Hematopoietic multipotent progenitor cell (in vitro differentiated cells): ENCODE data around the gene KRT6B. TPM values are rescaled to one million over a fixed set of nuclear protein-coding genes. Genes with fewer than 3 reads are reported as not detected.

Experiments
- DNase-seq, 3 donors: peaks; one replicate each; pipeline ENCODE4 v3.0.0-alpha.2; 2011 to 2015; ENCODE audit warnings: low read depth in 2 of 3, low spot score in 2 of 3
- total RNA-seq: library from RNA; depleted of rRNA; stranded (reverse); fragments of >200 nt; gene quantifications from one replicate; pipeline ENCODE4 v1.2.3, GENCODE V29; 2012

KRT6B gene
- total RNA-seq, 1 donor: not detected

GRCh38 chr12:52437508-52437907 is 14.4 kb downstream of the KRT6B start:
- no peak for DNase-seq

GRCh38 chr12:52436828-52437474 is 15.0 kb downstream of the KRT6B start:
- DNase-seq: no peak

GRCh38 chr12:52436000-52436827 is 15.7 kb downstream of the KRT6B start:
- DNase-seq: no peak

GRCh38 chr12:52435659-52435999 is 16.3 kb downstream of the KRT6B start:
- DNase-seq: no peak

GRCh38 chr12:52434760-52435530 is 17.0 kb downstream of the KRT6B start:
- DNase-seq: no peak

GRCh38 chr12:52434081-52434733 is 17.7 kb downstream of the KRT6B start, which contains the start of gene KRT75:
KRT75 (minus strand) TSS chr12:52434371; CDS start chr12:52434304, 67 bp downstream.
- no peak for DNase-seq

GRCh38 chr12:52433501-52434080 is 18.4 kb downstream of the KRT6B start:
- no peak for DNase-seq

- no peak for DNase-seq
These were observed 19.3 kb downstream of the KRT6B start for GRCh38 chr12:52432559-52433207.

GRCh38 chr12:52428121-52428520 is 23.8 kb downstream of the KRT6B start:
- no peak for DNase-seq

GRCh38 chr12:52427083-52427482 is 24.9 kb downstream of the KRT6B start:
- DNase-seq: no peak

- no peak for DNase-seq
These were observed 25.9 kb downstream of the KRT6B start for GRCh38 chr12:52426034-52426433.

- DNase-seq: no peak
These were observed 26.5 kb downstream of the KRT6B start for GRCh38 chr12:52425466-52425865.

- DNase-seq: no peak
These were observed 28.1 kb downstream of the KRT6B start for GRCh38 chr12:52423661-52424500.

GRCh38 chr12:52423035-52423434 is 28.9 kb downstream of the KRT6B start:
- no peak for DNase-seq

- no peak for DNase-seq
These were observed 32.3 kb downstream of the KRT6B start for GRCh38 chr12:52419656-52420055.

GRCh38 chr12:52418576-52419110 is 33.3 kb downstream of the KRT6B start:
- no peak for DNase-seq

GRCh38 chr12:52417740-52418139 is 34.2 kb downstream of the KRT6B start:
- no peak for DNase-seq

- DNase-seq: no peak
These were observed 35.2 kb downstream of the KRT6B start for GRCh38 chr12:52416795-52417194.
